DOHH2 (cell line): ENCODE results near the gene STRIP1.

Source experiments
- EZH2phosphoT487 ChIP-seq: fragments of 200-600 bp; sonication (generic); IDR thresholded peaks from 2 replicates; pipeline ENCODE4 v1.6.1; 2017; ENCODE audit warnings: borderline replicate concordance, mild to moderate bottlenecking, antibody characterized with exemption, low read length, moderate library complexity, mixed read lengths
- TF ChIP-seq, protein P1 (sequence below): fragments of 200-600 bp; sonication (generic); IDR thresholded peaks from one replicate; pipeline ENCODE4 v1.5.1; 2014; ENCODE audit warnings: antibody characterized with exemption, mild to moderate bottlenecking, low read depth, low read length; ENCODE audit not compliant: poor library complexity, severe bottlenecking

DNA sequence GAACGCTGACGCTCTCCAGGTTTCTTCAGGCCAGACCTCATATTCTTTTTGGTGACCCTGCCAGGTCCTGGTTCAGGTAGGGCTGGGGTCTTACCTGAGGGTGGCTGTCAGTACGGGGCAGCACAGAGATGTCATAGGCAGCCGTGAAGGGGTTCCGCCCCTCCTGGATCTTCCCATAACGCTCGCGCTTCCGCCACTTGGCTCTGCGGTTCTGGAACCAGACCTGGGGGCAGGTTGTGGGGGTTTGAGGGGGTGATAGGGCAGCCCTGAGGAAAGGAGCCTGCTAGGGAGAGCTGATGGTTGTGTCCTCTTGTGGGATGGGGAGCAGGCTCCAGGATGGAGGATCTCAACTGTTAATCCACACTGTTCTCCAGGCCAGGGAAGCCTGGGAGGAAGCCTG lies 26.9 kb downstream of the STRIP1 start:
- TF ChIP-seq, protein P1, sequence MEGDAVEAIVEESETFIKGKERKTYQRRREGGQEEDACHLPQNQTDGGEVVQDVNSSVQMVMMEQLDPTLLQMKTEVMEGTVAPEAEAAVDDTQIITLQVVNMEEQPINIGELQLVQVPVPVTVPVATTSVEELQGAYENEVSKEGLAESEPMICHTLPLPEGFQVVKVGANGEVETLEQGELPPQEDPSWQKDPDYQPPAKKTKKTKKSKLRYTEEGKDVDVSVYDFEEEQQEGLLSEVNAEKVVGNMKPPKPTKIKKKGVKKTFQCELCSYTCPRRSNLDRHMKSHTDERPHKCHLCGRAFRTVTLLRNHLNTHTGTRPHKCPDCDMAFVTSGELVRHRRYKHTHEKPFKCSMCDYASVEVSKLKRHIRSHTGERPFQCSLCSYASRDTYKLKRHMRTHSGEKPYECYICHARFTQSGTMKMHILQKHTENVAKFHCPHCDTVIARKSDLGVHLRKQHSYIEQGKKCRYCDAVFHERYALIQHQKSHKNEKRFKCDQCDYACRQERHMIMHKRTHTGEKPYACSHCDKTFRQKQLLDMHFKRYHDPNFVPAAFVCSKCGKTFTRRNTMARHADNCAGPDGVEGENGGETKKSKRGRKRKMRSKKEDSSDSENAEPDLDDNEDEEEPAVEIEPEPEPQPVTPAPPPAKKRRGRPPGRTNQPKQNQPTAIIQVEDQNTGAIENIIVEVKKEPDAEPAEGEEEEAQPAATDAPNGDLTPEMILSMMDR, result no peak
- TF ChIP-seq EZH2phosphoT487, result no peak
